B cell (primary cell): ENCODE measurements around the gene UBE4A. TPM values are rescaled to one million over a fixed set of nuclear protein-coding genes. Genes with fewer than 3 reads are reported as not detected.
A peak's percentile ranks its signal among the peaks of the same experiment; 100 is the strongest.

Experiments used
- ATAC-seq: fragments of 200-7000 bp; cut with Tn5 transposase; one replicate; pipeline ENCODE4 v1.10.0; 2021; ENCODE audit warnings: low read depth, mild to moderate bottlenecking, moderate number of reproducible peaks, moderate library complexity
- CTCF ChIA-PET: fragments of 350-600 bp; sonication (Branson Sonifier 250); formaldehyde crosslinking; loops from one replicate; lab custom pipeline; 2021; ENCODE audit warnings: antibody characterized with exemption, inconsistent platforms; lab: Charles Lee
- POLR2A ChIA-PET: fragments of 350-600 bp; sonication (Branson Sonifier 250); formaldehyde crosslinking; loops from one replicate; lab custom pipeline; 2021; ENCODE audit warnings: antibody characterized with exemption; lab: Charles Lee
- DNase-seq: peaks from one replicate; pipeline ENCODE4 v3.0.0; 2013
- H2AFZ ChIP-seq: 2 replicates; pipeline ENCODE4 v1.6.1; 2012; ENCODE audit warnings: mild to moderate bottlenecking, low read depth, low read length; ENCODE audit not compliant: insufficient read depth, poor library complexity, severe bottlenecking
- H3K27ac ChIP-seq, 2 donors: 1 replicate in 1 of 2; 2 replicates in 1 of 2; pipeline ENCODE4 v1.5.1; 2012 to 2013; ENCODE audit warnings: low read length in 2 of 2, mild to moderate bottlenecking in 2 of 2, moderate library complexity in 1 of 2
- H3K27me3 ChIP-seq, 4 experiments: fragments of 200-600 bp in 1 of 4; sonication (generic) in 1 of 4; replicated peaks in 1 of 4; 1 replicate in 2 of 4; 2 replicates in 2 of 4; pipeline versions ENCODE4 v1.6.1 to v1.7.0; 2013 to 2016; ENCODE audit warnings: low read length in 3 of 4, mild to moderate bottlenecking in 2 of 4, mixed read lengths in 1 of 4, moderate library complexity in 1 of 4; ENCODE audit not compliant: insufficient read depth in 4 of 4, control insufficient read depth in 3 of 4; ENCODE audit errors: control extremely low read depth in 1 of 4
- H3K36me3 ChIP-seq, 2 experiments: replicated peaks in 1 of 2; 1 replicate in 1 of 2; 2 replicates in 1 of 2; pipeline versions ENCODE4 v1.6.1 to v1.7.1; 2013; ENCODE audit warnings: low read length in 1 of 2; ENCODE audit not compliant: insufficient read depth in 2 of 2, control insufficient read depth in 1 of 2; ENCODE audit errors: control extremely low read depth in 1 of 2, extremely low read depth in 1 of 2
- H3K4me1 ChIP-seq, 2 donors: fragments of 200-600 bp in 1 of 2; sonication (generic) in 1 of 2; 1 replicate in 1 of 2; 2 replicates in 1 of 2; pipeline versions ENCODE4 v1.5.1 to v1.6.1; 2013 to 2017; ENCODE audit warnings: low read length in 2 of 2; ENCODE audit not compliant: control insufficient read depth in 2 of 2, insufficient read depth in 2 of 2
- H3K4me2 ChIP-seq: replicated peaks from 2 replicates; pipeline ENCODE3; 2012; ENCODE audit warnings: mild to moderate bottlenecking, low read depth, low read length; ENCODE audit not compliant: poor library complexity, severe bottlenecking
- H3K4me3 ChIP-seq, 5 experiments: fragments of 200-600 bp in 1 of 5; sonication (generic) in 1 of 5; 1 replicate in 3 of 5; 2 replicates in 2 of 5; pipeline versions ENCODE4 v1.5.1 to v1.7.0; 2011 to 2016; ENCODE audit warnings: low read length in 4 of 5, mild to moderate bottlenecking in 4 of 5, low read depth in 2 of 5, control low read depth in 1 of 5, moderate library complexity in 1 of 5; ENCODE audit not compliant: insufficient read depth in 1 of 5; ENCODE audit errors: control extremely low read depth in 1 of 5, extremely low read depth in 1 of 5
- H3K79me2 ChIP-seq: fragments of 200-600 bp; sonication (generic); one replicate; pipeline ENCODE4 v1.6.0; 2016; ENCODE audit warnings: low read length; ENCODE audit not compliant: control insufficient read depth, insufficient read depth
- H3K9ac ChIP-seq: fragments of 200-600 bp; sonication (generic); 2 replicates; pipeline ENCODE4 v1.6.1; 2017; ENCODE audit warnings: mild to moderate bottlenecking, low read length, moderate library complexity
- H3K9me3 ChIP-seq, 3 donors: one replicate each; pipeline versions ENCODE4 v1.6.1 to v1.7.1; 2013; ENCODE audit warnings: low read length in 2 of 3; ENCODE audit not compliant: control insufficient read depth in 2 of 3, insufficient read depth in 1 of 3; ENCODE audit errors: control extremely low read depth in 1 of 3
- H4K20me1 ChIP-seq: 2 replicates; pipeline ENCODE4 v1.6.0; 2012; ENCODE audit warnings: mild to moderate bottlenecking, low read length; ENCODE audit not compliant: insufficient read depth, control insufficient read depth, poor library complexity, severe bottlenecking
- H3K27ac Mint-ChIP-seq: one replicate; pipeline ENCODE4 v1.8.0; 2021; ENCODE audit warnings: mixed read lengths
- H3K27me3 Mint-ChIP-seq: one replicate; pipeline ENCODE4 v1.8.0; 2021; ENCODE audit warnings: mixed read lengths
- H3K4me1 Mint-ChIP-seq: one replicate; pipeline ENCODE4 v1.8.0; 2021; ENCODE audit warnings: mixed read lengths
- H3K4me3 Mint-ChIP-seq: one replicate; pipeline ENCODE4 v1.8.0; 2021; ENCODE audit warnings: mixed read lengths
- H3K9me3 Mint-ChIP-seq: one replicate; pipeline ENCODE4 v1.8.0; 2022; ENCODE audit warnings: mixed read lengths; ENCODE audit not compliant: insufficient read depth
- EZH2 ChIP-seq: IDR thresholded peaks from 2 replicates; pipeline ENCODE4 v1.6.1; 2012; ENCODE audit warnings: borderline replicate concordance, low read depth, mild to moderate bottlenecking, moderate library complexity, low read length; ENCODE audit not compliant: insufficient read depth, poor library complexity, severe bottlenecking
- intact Hi-C: fragments of 100-400 bp; cut with micrococcal nuclease; formaldehyde crosslinking; loops from one replicate; pipeline ENCODE4 v1.10.0; 2022
- polyA plus RNA-seq: library from polyadenylated mRNA; depleted of rRNA; stranded (reverse); fragments of >200 nt; gene quantifications from 2 replicates; pipeline ENCODE4 v1.2.3, GENCODE V29; 2012
- small RNA-seq: library from RNA; depleted of rRNA; stranded (forward); fragments of <200 nt; gene quantifications from one replicate; pipeline ENCODE3, GENCODE V24; 2012; ENCODE audit warnings: low replicate concordance, low read depth; ENCODE audit not compliant: insufficient read length
- total RNA-seq, 2 donors: library from RNA; stranded (reverse); fragments of 120-200 nt in 1 of 2; gene quantifications; 1 replicate in 1 of 2; 2 replicates in 1 of 2; pipeline versions ENCODE4 v1.2.3 to v1.2.4, GENCODE V29; 2013 to 2022
- TF ChIP-seq, protein P1 (sequence below): fragments of 200-600 bp; IDR thresholded peaks from one replicate; pipeline ENCODE4 v1.8.0; 2022; ENCODE audit warnings: antibody characterized with exemption, mild to moderate bottlenecking

Gene UBE4A
- total and polyA plus RNA-seq, 2 donors (not counting 1 experiment from before 2014, with no cell fraction given): 14.7 to 37.3 TPM

DNA sequence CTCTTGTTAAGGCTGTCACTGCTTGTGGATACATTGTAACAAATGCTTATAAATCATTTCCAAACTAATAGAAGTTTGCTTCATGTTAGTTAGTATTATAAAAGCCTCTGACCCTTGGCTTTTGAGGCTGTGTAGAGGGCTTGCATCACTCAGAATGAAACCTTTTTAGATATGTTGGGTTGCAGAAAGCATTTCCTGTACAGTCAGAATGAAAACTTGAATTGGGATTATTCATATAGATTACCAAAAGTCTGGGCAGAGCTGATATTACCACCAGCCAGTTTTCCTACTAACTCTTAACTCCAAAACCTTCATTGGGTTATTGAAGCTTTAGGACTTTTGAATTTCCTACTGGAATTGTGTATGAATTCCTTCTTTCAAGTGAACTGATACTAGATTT, 88.9 kb downstream of the UBE4A start:
- Histone ChIP-seq H3K9ac (no peak overlapping the region), H3K4me2 (no peak overlapping the region), H3K36me3 (peaks cover 0 to 13% of the 10 kb centered on the region in 2 experiments), H3K4me3 (no peak overlapping the region), H4K20me1 (peaks cover 96% of the 10 kb centered on the region), H3K27ac (no peak overlapping the region), H3K9me3 (no peaks in the 10 kb centered on the region), H3K27me3 (no peaks in the 10 kb centered on the region), H3K4me1 (peaks cover 12 to 21% of the 10 kb centered on the region in 2 donors), H2AFZ (no peak overlapping the region), H3K79me2 (peaks cover 100% of the 10 kb centered on the region)
- intact Hi-C loops: no loop called here
- TF ChIP-seq, protein P1, sequence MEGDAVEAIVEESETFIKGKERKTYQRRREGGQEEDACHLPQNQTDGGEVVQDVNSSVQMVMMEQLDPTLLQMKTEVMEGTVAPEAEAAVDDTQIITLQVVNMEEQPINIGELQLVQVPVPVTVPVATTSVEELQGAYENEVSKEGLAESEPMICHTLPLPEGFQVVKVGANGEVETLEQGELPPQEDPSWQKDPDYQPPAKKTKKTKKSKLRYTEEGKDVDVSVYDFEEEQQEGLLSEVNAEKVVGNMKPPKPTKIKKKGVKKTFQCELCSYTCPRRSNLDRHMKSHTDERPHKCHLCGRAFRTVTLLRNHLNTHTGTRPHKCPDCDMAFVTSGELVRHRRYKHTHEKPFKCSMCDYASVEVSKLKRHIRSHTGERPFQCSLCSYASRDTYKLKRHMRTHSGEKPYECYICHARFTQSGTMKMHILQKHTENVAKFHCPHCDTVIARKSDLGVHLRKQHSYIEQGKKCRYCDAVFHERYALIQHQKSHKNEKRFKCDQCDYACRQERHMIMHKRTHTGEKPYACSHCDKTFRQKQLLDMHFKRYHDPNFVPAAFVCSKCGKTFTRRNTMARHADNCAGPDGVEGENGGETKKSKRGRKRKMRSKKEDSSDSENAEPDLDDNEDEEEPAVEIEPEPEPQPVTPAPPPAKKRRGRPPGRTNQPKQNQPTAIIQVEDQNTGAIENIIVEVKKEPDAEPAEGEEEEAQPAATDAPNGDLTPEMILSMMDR: no peak
- TF ChIP-seq EZH2: no peak
- POLR2A ChIA-PET: no interaction called here
- H3K9me3 Mint-ChIP-seq: no peaks in the 10 kb centered on the region
- peaks cover 59% of the 10 kb centered on the region for H3K4me1 Mint-ChIP-seq
- no peak overlapping the region for H3K4me3 Mint-ChIP-seq
- ATAC-seq (no peak), DNase-seq (no peak)
- H3K27ac Mint-ChIP-seq: peak overlapping the region; percentile 4
- CTCF ChIA-PET: interaction anchor here (1.1 kb wide), 1 partner anchor 28 kb away, joined by 4 read pairs; no protein-coding TSS in a partner anchor
- H3K27me3 Mint-ChIP-seq: no peaks in the 10 kb centered on the region

Small RNAs within 50 kb of the gene (small RNA-seq; reads per million reads assigned to genes)
- not detected for gene AP001582.1

Other genes with a start within 250 kb of the UBE4A start
- not detected in 2 replicates for gene SCN4B, start 206.8 kb upstream of the UBE4A start, total RNA-seq
- not detected in 2 replicates for gene SCN4B, start 206.8 kb upstream of the UBE4A start, polyA plus RNA-seq
- gene SCN2B, start 183.0 kb upstream of the UBE4A start, total RNA-seq: not detected in 2 replicates
- not detected in 2 replicates for gene SCN2B, start 183.0 kb upstream of the UBE4A start, polyA plus RNA-seq
- gene JAML, start 134.6 kb upstream of the UBE4A start, total RNA-seq: 9.6 and 9.7 TPM in 2 replicates
- gene JAML, start 134.6 kb upstream of the UBE4A start, polyA plus RNA-seq: 1.0 and 2.4 TPM in 2 replicates
- 4.2 and 4.9 TPM in 2 replicates for gene MPZL3, start 107.2 kb upstream of the UBE4A start, total RNA-seq
- 1.4 and 1.5 TPM in 2 replicates for gene MPZL3, start 107.2 kb upstream of the UBE4A start, polyA plus RNA-seq
- gene MPZL2, start 95.3 kb upstream of the UBE4A start, total RNA-seq: 1.2 TPM in 1 of 2 replicates, not detected in the other
- 0.10 TPM in 1 of 2 replicates, not detected in the other for gene MPZL2, start 95.3 kb upstream of the UBE4A start, polyA plus RNA-seq
- 1.0 and 1.9 TPM in 2 replicates for gene CD3E, start 54.9 kb upstream of the UBE4A start, total RNA-seq
- gene CD3E, start 54.9 kb upstream of the UBE4A start, polyA plus RNA-seq: 1.7 and 9.5 TPM in 2 replicates
- 0.79 and 1.4 TPM in 2 replicates for gene CD3D, start 16.9 kb upstream of the UBE4A start, total RNA-seq
- 1.7 and 7.0 TPM in 2 replicates for gene CD3D, start 16.9 kb upstream of the UBE4A start, polyA plus RNA-seq
- 0.34 TPM in 2 replicates for gene CD3G, start 15.3 kb upstream of the UBE4A start, total RNA-seq
- gene CD3G, start 15.3 kb upstream of the UBE4A start, polyA plus RNA-seq: 0.76 and 0.98 TPM in 2 replicates
- gene ATP5MG, start 42.0 kb downstream of the UBE4A start, total RNA-seq: 111 and 118 TPM in 2 replicates
- gene ATP5MG, start 42.0 kb downstream of the UBE4A start, polyA plus RNA-seq: 142 and 168 TPM in 2 replicates
- gene KMT2A, start 76.9 kb downstream of the UBE4A start, total RNA-seq: 175 and 198 TPM in 2 replicates
- gene KMT2A, start 76.9 kb downstream of the UBE4A start, polyA plus RNA-seq: 32.1 and 42.5 TPM in 2 replicates
- gene TTC36, start 167.9 kb downstream of the UBE4A start, total RNA-seq: 0.73 and 0.79 TPM in 2 replicates
- 0.19 TPM in 1 of 2 replicates, not detected in the other for gene TTC36, start 167.9 kb downstream of the UBE4A start, polyA plus RNA-seq
- 16.3 and 16.9 TPM in 2 replicates for gene TMEM25, start 171.6 kb downstream of the UBE4A start, total RNA-seq
- 19.2 and 21.4 TPM in 2 replicates for gene TMEM25, start 171.6 kb downstream of the UBE4A start, polyA plus RNA-seq
- 16.5 and 18.6 TPM in 2 replicates for gene IFT46, start 206.3 kb downstream of the UBE4A start, total RNA-seq
- 9.9 and 10.9 TPM in 2 replicates for gene IFT46, start 206.3 kb downstream of the UBE4A start, polyA plus RNA-seq
- 74.7 and 83.2 TPM in 2 replicates for gene ARCN1, start 212.8 kb downstream of the UBE4A start, total RNA-seq
- 35.8 and 42.9 TPM in 2 replicates for gene ARCN1, start 212.8 kb downstream of the UBE4A start, polyA plus RNA-seq
- gene PHLDB1, start 248.0 kb downstream of the UBE4A start, total RNA-seq: 1.7 and 2.4 TPM in 2 replicates
- gene PHLDB1, start 248.0 kb downstream of the UBE4A start, polyA plus RNA-seq: 0.23 and 0.46 TPM in 2 replicates